Mesendoderm (in vitro differentiated cells): Measurements from ENCODE around the gene MX2.
A peak's percentile ranks its signal among the peaks of the same experiment; 100 is the strongest.
"Not testable (repeated sequence)": the region's sequence is repeated elsewhere in the genome, so short reads cannot be mapped to it uniquely, and the experiment has no call there.

Experiments
- DNase-seq: peaks from one replicate; pipeline ENCODE4 v3.0.0; 2013
- H2AK5ac ChIP-seq: 2 replicates; pipeline ENCODE4 v1.6.1; 2013; ENCODE audit warnings: low read length, inconsistent platforms
- H2BK120ac ChIP-seq: 2 replicates; pipeline ENCODE4 v1.6.1; 2013; ENCODE audit warnings: low read depth, mild to moderate bottlenecking, low read length, moderate library complexity, mixed read lengths
- H2BK15ac ChIP-seq: replicated peaks from 2 replicates; pipeline ENCODE4 v1.6.1; 2013; ENCODE audit warnings: low read depth, mild to moderate bottlenecking, moderate library complexity
- H2BK5ac ChIP-seq: 2 replicates; pipeline ENCODE4 v1.6.1; 2013; ENCODE audit warnings: low read length, inconsistent platforms
- H3K18ac ChIP-seq: 2 replicates; pipeline ENCODE4 v1.6.1; 2013; ENCODE audit warnings: mild to moderate bottlenecking, low read length, mixed read lengths
- H3K23ac ChIP-seq: one replicate; pipeline ENCODE4 v1.6.1; 2013; ENCODE audit warnings: low read length
- H3K27ac ChIP-seq: 2 replicates; pipeline ENCODE4 v1.5.1; 2013; ENCODE audit warnings: low read depth, mild to moderate bottlenecking, inconsistent platforms, low read length, moderate library complexity
- H3K27me3 ChIP-seq: 2 replicates; pipeline ENCODE4 v1.6.1; 2013; ENCODE audit warnings: low read length, control low read depth, mild to moderate bottlenecking, inconsistent platforms; ENCODE audit not compliant: insufficient read depth, poor library complexity
- H3K36me3 ChIP-seq: 2 replicates; pipeline ENCODE4 v1.6.1; 2013; ENCODE audit warnings: low read length, inconsistent platforms; ENCODE audit not compliant: control insufficient read depth, insufficient read depth
- H3K4ac ChIP-seq: one replicate; pipeline ENCODE4 v1.6.1; 2013; ENCODE audit warnings: low read depth, mild to moderate bottlenecking, low read length, moderate library complexity
- H3K4me1 ChIP-seq: 2 replicates; pipeline ENCODE4 v1.6.1; 2013; ENCODE audit warnings: low read depth, low read length, inconsistent platforms; ENCODE audit not compliant: control insufficient read depth
- H3K4me2 ChIP-seq: 2 replicates; pipeline ENCODE4 v1.6.1; 2013; ENCODE audit warnings: low read length
- H3K4me3 ChIP-seq: 2 replicates; pipeline ENCODE4 v1.5.1; 2013; ENCODE audit warnings: mild to moderate bottlenecking, low read length
- H3K56ac ChIP-seq: one replicate; pipeline ENCODE4 v1.6.1; 2013; ENCODE audit warnings: low read length
- H3K79me1 ChIP-seq: 2 replicates; pipeline ENCODE4 v1.6.1; 2013; ENCODE audit warnings: low read length, inconsistent platforms
- H3K79me2 ChIP-seq: 2 replicates; pipeline ENCODE4 v1.6.1; 2013; ENCODE audit warnings: mild to moderate bottlenecking, low read length; ENCODE audit not compliant: control insufficient read depth, insufficient read depth
- H3K9ac ChIP-seq: 2 replicates; pipeline ENCODE4 v1.6.1; 2013; ENCODE audit warnings: low read length, inconsistent platforms
- H4K5ac ChIP-seq: one replicate; pipeline ENCODE4 v1.6.1; 2013; ENCODE audit warnings: low read length
- H4K8ac ChIP-seq: one replicate; pipeline ENCODE4 v1.6.1; 2013; ENCODE audit warnings: low read depth, mild to moderate bottlenecking, control low read depth, low read length, moderate library complexity
- WGBS: extraction: QIAGEN DNeasy Blood & Tissue Kit; methylation state at CpG from one replicate; pipeline ENCODE4 v1.1.7; 2013; ENCODE audit warnings: low lambda C conversion rate, missing lambda C conversion rate; ENCODE audit not compliant: insufficient coverage; ENCODE audit errors: extremely low coverage; 5-methylcytosine and 5-hydroxymethylcytosine counted together

Gene MX2

GRCh38 chr21:41407541-41408460 is 46.0 kb downstream of the MX2 start:
- no peak overlapping the region for H3K4me2 ChIP-seq
- H4K5ac ChIP-seq, result no peak overlapping the region
- WGBS, result no CpG with 5 or more reads among the region's 24 CpGs
- no peak overlapping the region for H3K9ac ChIP-seq
- H3K79me2 ChIP-seq, result no peaks in the 10 kb centered on the region
- H3K4ac ChIP-seq, result no peak overlapping the region
- no peak overlapping the region for H2BK5ac ChIP-seq
- H3K18ac ChIP-seq, result no peak overlapping the region
- H3K79me1 ChIP-seq, result no peaks in the 10 kb centered on the region
- no peaks in the 10 kb centered on the region for H3K36me3 ChIP-seq
- H2BK15ac ChIP-seq, result no peak overlapping the region
- H3K56ac ChIP-seq, result no peak overlapping the region
- H3K4me1 ChIP-seq, result no peaks in the 10 kb centered on the region
- H3K27me3 ChIP-seq, result no peaks in the 10 kb centered on the region
- no peak overlapping the region for H2BK120ac ChIP-seq
- DNase-seq, result no peak
- H2AK5ac ChIP-seq, result no peak overlapping the region
- no peak overlapping the region for H3K27ac ChIP-seq
- H3K4me3 ChIP-seq, result no peak overlapping the region
- no peak overlapping the region for H3K23ac ChIP-seq
- H4K8ac ChIP-seq, result no peak overlapping the region

GRCh38 chr21:41410361-41410760 is 48.5 kb downstream of the MX2 start:
- Histone ChIP-seq H3K79me1 (no peaks in the 10 kb centered on the region), H3K4ac (no peak overlapping the region), H3K79me2 (no peaks in the 10 kb centered on the region), H3K36me3 (no peaks in the 10 kb centered on the region), H3K56ac (no peak overlapping the region), H3K27ac (no peak overlapping the region), H3K23ac (no peak overlapping the region), H3K4me3 (no peak overlapping the region), H4K5ac (no peak overlapping the region), H2BK120ac (no peak overlapping the region), H2BK5ac (no peak overlapping the region), H2AK5ac (no peak overlapping the region), H3K4me1 (no peaks in the 10 kb centered on the region), H2BK15ac (no peak overlapping the region), H3K18ac (no peak overlapping the region), H3K4me2 (no peak overlapping the region), H4K8ac (no peak overlapping the region), H3K9ac (no peak overlapping the region), H3K27me3 (no peaks in the 10 kb centered on the region)
- DNase-seq, result no peak
- no CpG with 5 or more reads among the region's 1 CpG for WGBS

DNA sequence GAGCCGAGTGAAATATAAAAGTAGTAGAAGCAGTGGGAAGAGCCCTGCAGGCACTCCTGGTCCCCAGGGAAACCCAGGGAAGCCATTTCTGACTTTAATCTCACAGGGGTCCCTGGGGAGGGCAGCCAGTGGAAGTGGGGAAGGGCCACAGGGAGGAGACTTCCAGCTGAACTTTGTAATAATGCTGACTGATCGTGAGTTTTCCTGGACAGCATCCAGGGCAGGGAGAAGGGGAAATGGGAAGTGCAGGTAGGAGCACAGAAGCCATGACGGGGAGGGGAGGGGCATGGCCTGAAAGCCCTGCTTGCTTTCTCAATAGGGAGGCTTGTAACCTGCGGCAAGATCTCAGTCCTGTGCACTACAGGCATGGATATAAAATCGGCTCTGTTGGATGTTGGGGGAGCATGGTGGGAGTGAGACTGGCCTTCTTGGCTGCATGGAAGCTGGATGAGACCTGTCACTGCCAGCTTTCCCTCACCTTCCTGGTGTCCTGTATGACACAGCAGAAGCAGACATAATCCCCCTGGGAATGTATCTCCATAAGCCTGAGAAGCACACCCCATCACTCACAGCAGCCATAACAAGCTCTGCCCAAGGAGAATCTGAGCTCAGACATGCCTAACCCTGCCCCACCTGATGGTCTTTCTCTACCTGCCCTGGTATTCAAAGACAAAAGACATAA is 49.1 kb downstream of the MX2 start:
- H3K4me1 ChIP-seq, result no peaks in the 10 kb centered on the region
- no peak overlapping the region for H2BK5ac ChIP-seq
- no peaks in the 10 kb centered on the region for H3K79me1 ChIP-seq
- no peak overlapping the region for H3K4me3 ChIP-seq
- H3K79me2 ChIP-seq, result no peaks in the 10 kb centered on the region
- H3K9ac ChIP-seq, result no peak overlapping the region
- H3K27ac ChIP-seq, result no peak overlapping the region
- no peak overlapping the region for H3K4ac ChIP-seq
- WGBS, result no CpG with 5 or more reads among the region's 5 CpGs
- DNase-seq, result no peak
- no peak overlapping the region for H3K23ac ChIP-seq
- no peak overlapping the region for H2BK120ac ChIP-seq
- H4K5ac ChIP-seq, result no peak overlapping the region
- no peak overlapping the region for H2BK15ac ChIP-seq
- no peaks in the 10 kb centered on the region for H3K27me3 ChIP-seq
- H3K18ac ChIP-seq, result no peak overlapping the region
- no peaks in the 10 kb centered on the region for H3K36me3 ChIP-seq
- no peak overlapping the region for H3K56ac ChIP-seq
- H4K8ac ChIP-seq, result no peak overlapping the region
- H3K4me2 ChIP-seq, result no peak overlapping the region
- no peak overlapping the region for H2AK5ac ChIP-seq

- Histone ChIP-seq H3K4me2 (no peak overlapping the region), H2BK5ac (no peak overlapping the region), H3K79me1 (no peaks in the 10 kb centered on the region), H4K5ac (no peak overlapping the region), H3K18ac (no peak overlapping the region), H3K4me1 (no peaks in the 10 kb centered on the region), H2AK5ac (no peak overlapping the region), H3K36me3 (no peaks in the 10 kb centered on the region), H3K23ac (no peak overlapping the region), H3K4ac (no peak overlapping the region), H3K27ac (no peak overlapping the region), H3K4me3 (no peak overlapping the region), H2BK120ac (no peak overlapping the region), H3K27me3 (no peaks in the 10 kb centered on the region), H2BK15ac (no peak overlapping the region), H3K56ac (no peak overlapping the region), H4K8ac (no peak overlapping the region), H3K79me2 (no peaks in the 10 kb centered on the region), H3K9ac (no peak overlapping the region)
- WGBS, result no CpG with 5 or more reads among the region's 5 CpGs
- DNase-seq, result peak; percentile 64
Observed at GRCh38 chr21:41411449-41412089, 49.7 kb downstream of the MX2 start.

- not testable (repeated sequence) for H2AK5ac ChIP-seq, H3K79me2 ChIP-seq, H3K4me2 ChIP-seq, H2BK15ac ChIP-seq, H3K4ac ChIP-seq, H3K23ac ChIP-seq, H3K27me3 ChIP-seq, H4K5ac ChIP-seq, H3K27ac ChIP-seq, H3K9ac ChIP-seq, DNase-seq, H3K56ac ChIP-seq, H3K4me1 ChIP-seq, H2BK120ac ChIP-seq, H3K79me1 ChIP-seq, H3K4me3 ChIP-seq, H3K18ac ChIP-seq, H4K8ac ChIP-seq, H2BK5ac ChIP-seq, H3K36me3 ChIP-seq
- no CpG with 5 or more reads among the region's 2 CpGs for WGBS
Observed at GRCh38 chr21:41417505-41417904, 55.7 kb downstream of the MX2 start.
